ENCODE results near the gene PTPRB.

- TF ChIP-seq CTCF (IDR thresholded peaks at IDR 0.05; ENCODE audit: low read depth, low read length) (no peak), POLR2A (IDR thresholded peaks at IDR 0.05; ENCODE audit: extremely low read depth, insufficient read length) (no peak), MAX (IDR thresholded peaks at IDR 0.05; ENCODE audit: low read depth, low read length) (no peak), MYC (IDR thresholded peaks at IDR 0.05; ENCODE audit: low read depth, low read length) (no peak)
Observed at GRCh38 chr12:70583251-70583650, 54.0 kb downstream of the PTPRB start.
